Activated B cell treated with CpG ODN at 0.5 μM for 24 hours (primary cell): ENCODE results near the gene KCNQ2. TPM values are rescaled to one million over a fixed set of nuclear protein-coding genes. Genes with fewer than 3 reads are reported as not detected.

ENCODE experiments used
- ATAC-seq: fragments of 200-7000 bp; cut with Tn5 transposase; one replicate; pipeline ENCODE4 v1.10.0; 2021; ENCODE audit warnings: low read depth, mild to moderate bottlenecking, moderate library complexity
- CTCF ChIA-PET: fragments of 350-600 bp; sonication (Branson Sonifier 250); formaldehyde crosslinking; loops from one replicate; lab custom pipeline; 2021; ENCODE audit warnings: antibody characterized with exemption; lab: Charles Lee
- POLR2A ChIA-PET: fragments of 350-600 bp; sonication (Branson Sonifier 250); formaldehyde crosslinking; loops from one replicate; lab custom pipeline; 2021; ENCODE audit warnings: antibody characterized with exemption; lab: Charles Lee
- DNase-seq: peaks from one replicate; pipeline ENCODE4 v3.0.0; 2022
- H3K27ac Mint-ChIP-seq: one replicate; pipeline ENCODE4 v1.8.0; 2020; ENCODE audit warnings: mixed read lengths
- H3K27me3 Mint-ChIP-seq: one replicate; pipeline ENCODE4 v1.8.0; 2021; ENCODE audit warnings: mixed read lengths
- H3K36me3 Mint-ChIP-seq: one replicate; pipeline ENCODE4 v1.8.0; 2021; ENCODE audit warnings: low read depth, mixed read lengths
- H3K4me1 Mint-ChIP-seq: one replicate; pipeline ENCODE4 v1.8.0; 2021; ENCODE audit warnings: mixed read lengths
- H3K4me3 Mint-ChIP-seq: one replicate; pipeline ENCODE4 v1.8.0; 2020; ENCODE audit warnings: mild to moderate bottlenecking, mixed read lengths
- H3K9me3 Mint-ChIP-seq: one replicate; pipeline ENCODE4 v1.8.0; 2020; ENCODE audit warnings: mixed read lengths
- intact Hi-C: fragments of 100-400 bp; cut with micrococcal nuclease; formaldehyde crosslinking; loops from one replicate; pipeline ENCODE4 v1.15.1; 2024
- total RNA-seq: library from RNA; stranded (reverse); gene quantifications from 2 replicates; pipeline ENCODE4 v1.2.3, GENCODE V29; 2022
- TF ChIP-seq, protein P1 (sequence below): fragments of 200-600 bp; IDR thresholded peaks from one replicate; pipeline ENCODE4 v1.8.0; 2022; ENCODE audit warnings: antibody characterized with exemption, mild to moderate bottlenecking

The KCNQ2 gene
- total RNA-seq, 1 donor from 2014 or later: not detected

- no peak overlapping the region for H3K27ac Mint-ChIP-seq
- TF ChIP-seq, protein P1, sequence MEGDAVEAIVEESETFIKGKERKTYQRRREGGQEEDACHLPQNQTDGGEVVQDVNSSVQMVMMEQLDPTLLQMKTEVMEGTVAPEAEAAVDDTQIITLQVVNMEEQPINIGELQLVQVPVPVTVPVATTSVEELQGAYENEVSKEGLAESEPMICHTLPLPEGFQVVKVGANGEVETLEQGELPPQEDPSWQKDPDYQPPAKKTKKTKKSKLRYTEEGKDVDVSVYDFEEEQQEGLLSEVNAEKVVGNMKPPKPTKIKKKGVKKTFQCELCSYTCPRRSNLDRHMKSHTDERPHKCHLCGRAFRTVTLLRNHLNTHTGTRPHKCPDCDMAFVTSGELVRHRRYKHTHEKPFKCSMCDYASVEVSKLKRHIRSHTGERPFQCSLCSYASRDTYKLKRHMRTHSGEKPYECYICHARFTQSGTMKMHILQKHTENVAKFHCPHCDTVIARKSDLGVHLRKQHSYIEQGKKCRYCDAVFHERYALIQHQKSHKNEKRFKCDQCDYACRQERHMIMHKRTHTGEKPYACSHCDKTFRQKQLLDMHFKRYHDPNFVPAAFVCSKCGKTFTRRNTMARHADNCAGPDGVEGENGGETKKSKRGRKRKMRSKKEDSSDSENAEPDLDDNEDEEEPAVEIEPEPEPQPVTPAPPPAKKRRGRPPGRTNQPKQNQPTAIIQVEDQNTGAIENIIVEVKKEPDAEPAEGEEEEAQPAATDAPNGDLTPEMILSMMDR: no peak
- intact Hi-C loops: no loop called here
- ChIA-PET CTCF (no interaction called here), POLR2A (interaction anchor here (1.4 kb wide), 1 partner anchor 64 kb away, joined by 3 read pairs; the partner anchor contains the start of gene PPDPF)
- H3K4me3 Mint-ChIP-seq: no peak overlapping the region
- DNase-seq: no peak
- no peak for ATAC-seq
- peaks cover 11% of the 10 kb centered on the region for H3K4me1 Mint-ChIP-seq
- no peaks in the 10 kb centered on the region for H3K36me3 Mint-ChIP-seq
- H3K9me3 Mint-ChIP-seq: no peaks in the 10 kb centered on the region
- H3K27me3 Mint-ChIP-seq: peaks cover 27% of the 10 kb centered on the region
These were observed 15.8 kb downstream of the KCNQ2 start for GRCh38 chr20:63456429-63457284.

GRCh38 chr20:63455568-63455859, 16.9 kb downstream of the KCNQ2 start:
- TF ChIP-seq, protein P1: no peak
- Mint-ChIP-seq H3K27me3 (peaks cover 19% of the 10 kb centered on the region), H3K9me3 (no peaks in the 10 kb centered on the region), H3K27ac (no peak overlapping the region), H3K4me1 (peaks cover 11% of the 10 kb centered on the region), H3K4me3 (no peak overlapping the region), H3K36me3 (no peaks in the 10 kb centered on the region)
- no peak for DNase-seq
- intact Hi-C loops: no loop called here
- ChIA-PET CTCF (no interaction called here), POLR2A (no interaction called here)
- ATAC-seq: no peak

GRCh38 chr20:63454731-63455567, 17.5 kb downstream of the KCNQ2 start:
- TF ChIP-seq, protein P1: no peak
- intact Hi-C loops: no loop called here
- peaks cover 15% of the 10 kb centered on the region for H3K27me3 Mint-ChIP-seq
- CTCF ChIA-PET: no interaction called here
- no peak for ATAC-seq
- H3K27ac Mint-ChIP-seq: no peak overlapping the region
- H3K9me3 Mint-ChIP-seq: no peaks in the 10 kb centered on the region
- POLR2A ChIA-PET: no interaction called here
- no peak for DNase-seq
- no peaks in the 10 kb centered on the region for H3K36me3 Mint-ChIP-seq
- peaks cover 11% of the 10 kb centered on the region for H3K4me1 Mint-ChIP-seq
- H3K4me3 Mint-ChIP-seq: no peak overlapping the region

- peaks cover 18% of the 10 kb centered on the region for H3K27me3 Mint-ChIP-seq
- H3K4me3 Mint-ChIP-seq: no peak overlapping the region
- ATAC-seq: peak; percentile 42
These were observed 19.5 kb downstream of the KCNQ2 start for GRCh38 chr20:63452821-63453523.

More at GRCh38 chr20:63452821-63453523, 19.5 kb downstream of the KCNQ2 start:
- no peak for DNase-seq
- POLR2A ChIA-PET: no interaction called here
- CTCF ChIA-PET: no interaction called here
- H3K36me3 Mint-ChIP-seq: no peaks in the 10 kb centered on the region
- intact Hi-C loops: no loop called here
- no peak overlapping the region for H3K27ac Mint-ChIP-seq
- H3K4me1 Mint-ChIP-seq: peaks cover 8% of the 10 kb centered on the region
- no peaks in the 10 kb centered on the region for H3K9me3 Mint-ChIP-seq
- TF ChIP-seq, protein P1: no peak
